NCI-H1105 (cell line): ENCODE measurements around the gene HAO2.

ENCODE experiments used
- DNase-seq: peaks from one replicate; lab custom pipeline; 2025; lab: John Stamatoyannopoulos, UW

HAO2 gene

GRCh38 chr1:119380304-119380703, 11.7 kb downstream of the HAO2 start:
- no peak for DNase-seq

GRCh38 chr1:119380983-119381662, 12.5 kb downstream of the HAO2 start:
- no peak for DNase-seq

- DNase-seq = no peak
Measured at GRCh38 chr1:119384591-119384990, 16.0 kb downstream of the HAO2 start.

GRCh38 chr1:119385650-119386049, 17.1 kb downstream of the HAO2 start:
- no peak for DNase-seq

- DNase-seq = no peak
Measured at GRCh38 chr1:119387858-119388257, 19.3 kb downstream of the HAO2 start.

- DNase-seq = no peak
Measured at GRCh38 chr1:119388450-119388849, 19.9 kb downstream of the HAO2 start.

- DNase-seq = no peak
Measured at GRCh38 chr1:119390526-119390925, 21.9 kb downstream of the HAO2 start.

- DNase-seq = no peak
Measured at GRCh38 chr1:119391749-119392148, 23.2 kb downstream of the HAO2 start.

GRCh38 chr1:119394085-119394484, 25.5 kb downstream of the HAO2 start:
- DNase-seq = no peak

GRCh38 chr1:119396982-119397381, 28.4 kb downstream of the HAO2 start:
- no peak for DNase-seq

GRCh38 chr1:119397986-119398385, 29.4 kb downstream of the HAO2 start:
- DNase-seq = no peak

- DNase-seq = no peak
Measured at GRCh38 chr1:119404736-119405135, 36.2 kb downstream of the HAO2 start.

GRCh38 chr1:119409731-119410130, 41.1 kb downstream of the HAO2 start:
- DNase-seq = peak; percentile 76

- no peak for DNase-seq
Measured at GRCh38 chr1:119410961-119411360, 42.4 kb downstream of the HAO2 start.

- DNase-seq = no peak
Measured at GRCh38 chr1:119414950-119415349, 46.4 kb downstream of the HAO2 start, which contains the start of gene HSD3B2. Gene HSD3B2, plus strand, starts transcription at chr1:119415150. Its CDS starts 270 bp downstream, at chr1:119415420.

GRCh38 chr1:119416006-119416640, 47.5 kb downstream of the HAO2 start:
- no peak for DNase-seq

GRCh38 chr1:119419109-119419508, 50.5 kb downstream of the HAO2 start:
- DNase-seq = no peak

- DNase-seq = no peak
Measured at GRCh38 chr1:119420638-119421037, 52.1 kb downstream of the HAO2 start.

GRCh38 chr1:119422631-119423030, 54.0 kb downstream of the HAO2 start:
- DNase-seq = no peak

GRCh38 chr1:119428991-119429390, 60.4 kb downstream of the HAO2 start:
- DNase-seq = no peak

GRCh38 chr1:119429687-119430086, 61.1 kb downstream of the HAO2 start:
- DNase-seq = no peak

GRCh38 chr1:119430486-119430885, 61.9 kb downstream of the HAO2 start:
- DNase-seq = no peak

GRCh38 chr1:119431836-119432235, 63.3 kb downstream of the HAO2 start:
- DNase-seq = no peak

- DNase-seq = no peak
Measured at GRCh38 chr1:119435052-119435451, 66.5 kb downstream of the HAO2 start.
